Measurements from ENCODE around the gene HSPA9. TPM values are rescaled to one million over a fixed set of nuclear protein-coding genes. Genes with fewer than 3 reads are reported as not detected.
A peak's percentile ranks its signal among the peaks of the same experiment; 100 is the strongest.

HSPA9 gene
- total and polyA plus RNA-seq, 2 experiments from 2014 or later: 225 to 380 TPM

- no peak overlapping the region for H3K4me3 ChIP-seq
- peak overlapping the region; percentile 20; the same call in 1 of the 2 replicates for H3K27ac ChIP-seq
- in situ Hi-C loops (cut with MboI): no loop called here
- H2AFZ ChIP-seq: no peak overlapping the region
- peak; percentile 59 for DNase-seq
- no peak for TF ChIP-seq EZH2phosphoT487 (IDR thresholded peaks at IDR 0.05; ENCODE audit: insufficient read depth, low read depth)
- TF ChIP-seq EZH2 (IDR thresholded peaks at IDR 0.05; ENCODE audit: insufficient read depth, poor library complexity, severe bottlenecking): no peak
- H3K9me2 ChIP-seq (ENCODE audit: insufficient read depth): no peaks in the 10 kb centered on the region
- peaks cover 34% of the 10 kb centered on the region for H4K20me1 ChIP-seq (ENCODE audit: insufficient read depth)
- WGBS, 2 experiments (ENCODE audit: low coverage in 1 of 2, low lambda C conversion rate in 2 of 2, missing lambda C conversion rate in 2 of 2): 18 to 27% methylated on average over 4 of the region's 4 CpGs
- H3K4me1 ChIP-seq (ENCODE audit: insufficient read depth): peaks cover 29% of the 10 kb centered on the region
- peaks cover 10% of the 10 kb centered on the region for H3F3A ChIP-seq (ENCODE audit: insufficient read depth)
- no peaks in the 10 kb centered on the region for H3K9me3 ChIP-seq (ENCODE audit: low read depth)
- H3K9ac ChIP-seq: no peak overlapping the region
- no peak overlapping the region for H3K4me2 ChIP-seq (ENCODE audit: unreplicated experiment)
- H3K27me3 ChIP-seq (replicated peaks; ENCODE audit: insufficient read depth): no peaks in the 10 kb centered on the region
- H3K79me2 ChIP-seq (ENCODE audit: insufficient read depth): peaks cover 100% of the 10 kb centered on the region
- peaks cover 18% of the 10 kb centered on the region for H3K36me3 ChIP-seq (ENCODE audit: low read depth)
Observed at GRCh38 chr5:138536665-138537315, 38.4 kb downstream of the HSPA9 start.

GRCh38 chr5:138536215-138536614, 39.0 kb downstream of the HSPA9 start:
- Histone ChIP-seq H2AFZ (no peak overlapping the region), H3K79me2 (ENCODE audit: insufficient read depth) (peaks cover 100% of the 10 kb centered on the region), H3K4me3 (no peak overlapping the region), H3F3A (ENCODE audit: insufficient read depth) (peaks cover 9% of the 10 kb centered on the region; the same call in 1 of the 2 replicates), H3K9me2 (ENCODE audit: insufficient read depth) (no peaks in the 10 kb centered on the region), H3K4me2 (ENCODE audit: unreplicated experiment) (no peak overlapping the region), H3K36me3 (ENCODE audit: low read depth) (peaks cover 18% of the 10 kb centered on the region), H3K9me3 (ENCODE audit: low read depth) (no peaks in the 10 kb centered on the region), H3K27ac (no peak overlapping the region), H3K4me1 (ENCODE audit: insufficient read depth) (peaks cover 24% of the 10 kb centered on the region), H3K27me3 (replicated peaks; ENCODE audit: insufficient read depth) (no peaks in the 10 kb centered on the region), H3K9ac (no peak overlapping the region), H4K20me1 (ENCODE audit: insufficient read depth) (peaks cover 32% of the 10 kb centered on the region)
- in situ Hi-C loops (cut with MboI): no loop called here
- no peak for DNase-seq
- WGBS, 2 experiments (ENCODE audit: low coverage in 1 of 2, low lambda C conversion rate in 2 of 2, missing lambda C conversion rate in 2 of 2): 50% methylated on average over 2 of the region's 2 CpGs
- TF ChIP-seq EZH2 (IDR thresholded peaks at IDR 0.05; ENCODE audit: insufficient read depth, poor library complexity, severe bottlenecking): no peak
- TF ChIP-seq EZH2phosphoT487 (IDR thresholded peaks at IDR 0.05; ENCODE audit: insufficient read depth, low read depth): no peak

GRCh38 chr5:138533973-138534941, 40.9 kb downstream of the HSPA9 start:
- Histone ChIP-seq H3K4me3 (no peak overlapping the region), H3K4me1 (ENCODE audit: insufficient read depth) (peaks cover 6% of the 10 kb centered on the region; the same call in 1 of the 2 replicates), H3K27me3 (replicated peaks; ENCODE audit: insufficient read depth) (no peaks in the 10 kb centered on the region), H3K9ac (no peak overlapping the region), H2AFZ (no peak overlapping the region), H3K79me2 (ENCODE audit: insufficient read depth) (peaks cover 100% of the 10 kb centered on the region), H4K20me1 (ENCODE audit: insufficient read depth) (peaks cover 36% of the 10 kb centered on the region), H3K36me3 (ENCODE audit: low read depth) (peaks cover 20% of the 10 kb centered on the region), H3K9me2 (ENCODE audit: insufficient read depth) (no peaks in the 10 kb centered on the region), H3K27ac (no peak overlapping the region), H3F3A (ENCODE audit: insufficient read depth) (peaks cover 6% of the 10 kb centered on the region; the same call in 1 of the 2 replicates), H3K4me2 (ENCODE audit: unreplicated experiment) (no peak overlapping the region), H3K9me3 (ENCODE audit: low read depth) (no peaks in the 10 kb centered on the region)
- 97 to 98% methylated on average over 5 of the region's 5 CpGs for WGBS, 2 experiments (ENCODE audit: low coverage in 1 of 2, low lambda C conversion rate in 2 of 2, missing lambda C conversion rate in 2 of 2)
- TF ChIP-seq EZH2phosphoT487 (IDR thresholded peaks at IDR 0.05; ENCODE audit: insufficient read depth, low read depth) (no peak), EZH2 (IDR thresholded peaks at IDR 0.05; ENCODE audit: insufficient read depth, poor library complexity, severe bottlenecking) (no peak)
- in situ Hi-C loops (cut with MboI): no loop called here
- peak; percentile 25 for DNase-seq

DNA sequence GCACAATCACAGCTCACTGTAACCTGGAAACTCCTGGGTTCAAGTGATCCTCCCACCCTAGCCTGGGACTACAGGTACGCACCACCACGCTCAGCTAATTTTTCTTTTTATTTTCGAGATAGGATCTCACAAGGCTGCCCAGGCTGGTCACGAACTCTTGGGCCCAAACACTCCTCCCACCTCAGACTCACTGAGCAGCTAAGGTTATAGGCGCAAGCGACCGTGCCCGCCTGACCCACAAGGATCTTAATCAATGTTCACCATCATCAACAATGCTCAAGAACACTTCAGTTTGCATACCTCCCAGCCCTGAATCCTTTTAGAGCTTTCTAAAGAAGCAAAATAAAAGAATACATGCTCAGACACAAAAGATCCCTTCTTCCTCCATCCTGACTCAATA, 45.4 kb downstream of the HSPA9 start:
- WGBS, 2 experiments (ENCODE audit: low coverage in 1 of 2, low lambda C conversion rate in 2 of 2, missing lambda C conversion rate in 2 of 2): 98% methylated on average over 8 of the region's 8 CpGs
- Histone ChIP-seq H3K9ac (no peak overlapping the region), H3F3A (ENCODE audit: insufficient read depth) (peaks cover 18% of the 10 kb centered on the region), H3K4me2 (ENCODE audit: unreplicated experiment) (no peak overlapping the region), H3K79me2 (ENCODE audit: insufficient read depth) (peaks cover 100% of the 10 kb centered on the region), H3K36me3 (ENCODE audit: low read depth) (peaks cover 10% of the 10 kb centered on the region; the same call in 1 of the 2 replicates), H3K4me3 (no peak overlapping the region), H3K4me1 (ENCODE audit: insufficient read depth) (peaks cover 11% of the 10 kb centered on the region), H3K27ac (no peak overlapping the region), H2AFZ (no peak overlapping the region), H4K20me1 (ENCODE audit: insufficient read depth) (peaks cover 25% of the 10 kb centered on the region), H3K27me3 (replicated peaks; ENCODE audit: insufficient read depth) (no peaks in the 10 kb centered on the region), H3K9me3 (ENCODE audit: low read depth) (no peaks in the 10 kb centered on the region), H3K9me2 (ENCODE audit: insufficient read depth) (no peaks in the 10 kb centered on the region)
- TF ChIP-seq EZH2 (IDR thresholded peaks at IDR 0.05; ENCODE audit: insufficient read depth, poor library complexity, severe bottlenecking): no peak
- no peak for TF ChIP-seq EZH2phosphoT487 (IDR thresholded peaks at IDR 0.05; ENCODE audit: insufficient read depth, low read depth)
- no peak for DNase-seq
- in situ Hi-C loops (cut with MboI): no loop called here

Data from GM23248 (cell line).